Epithelial cell of esophagus (primary cell): Measurements from ENCODE around the gene SNX20.
A peak's percentile ranks its signal among the peaks of the same experiment; 100 is the strongest.

Experiments used
- DNase-seq: peaks from one replicate; pipeline ENCODE4 v3.0.0; 2010; ENCODE audit warnings: low read depth
- H3K4me3 ChIP-seq: 2 replicates; pipeline ENCODE4 v1.5.1; 2011; ENCODE audit warnings: mild to moderate bottlenecking, low read length, control low read depth
- CTCF ChIP-seq: IDR thresholded peaks from 2 replicates; pipeline ENCODE4 v1.5.1; 2011; ENCODE audit warnings: low read depth, mild to moderate bottlenecking, low read length, control low read depth, inconsistent platforms; ENCODE audit not compliant: insufficient read depth; ENCODE audit errors: missing control alignments

The SNX20 gene

GRCh38 chr16:50679676-50680555, 1.2 kb downstream of the SNX20 start:
- no peak overlapping the region for H3K4me3 ChIP-seq
- TF ChIP-seq CTCF = no peak
- DNase-seq = no peak

- H3K4me3 ChIP-seq = no peak overlapping the region
- no peak for TF ChIP-seq CTCF
- no peak for DNase-seq
Observed at GRCh38 chr16:50679266-50679665, 1.8 kb downstream of the SNX20 start.

- TF ChIP-seq CTCF = no peak
- H3K4me3 ChIP-seq = no peak overlapping the region
Observed at GRCh38 chr16:50678531-50678930, 2.6 kb downstream of the SNX20 start.

GRCh38 chr16:50677351-50677750, 3.8 kb downstream of the SNX20 start:
- peak; percentile 34 for TF ChIP-seq CTCF
- H3K4me3 ChIP-seq = no peak overlapping the region
- DNase-seq = no peak

More at GRCh38 chr16:50678531-50678930, 2.6 kb downstream of the SNX20 start:
- DNase-seq = no peak

GRCh38 chr16:50676684-50677225, 4.4 kb downstream of the SNX20 start:
- DNase-seq = no peak
- no peak for TF ChIP-seq CTCF

GRCh38 chr16:50675686-50676610, 5.2 kb downstream of the SNX20 start:
- peak; percentile 56 for DNase-seq
- no peak for TF ChIP-seq CTCF

More at GRCh38 chr16:50676684-50677225, 4.4 kb downstream of the SNX20 start:
- H3K4me3 ChIP-seq = no peak overlapping the region

More at GRCh38 chr16:50675686-50676610, 5.2 kb downstream of the SNX20 start:
- no peak overlapping the region for H3K4me3 ChIP-seq
